Putamen (tissue), 1 donor: ENCODE data around the gene PRTN3.
"Not testable (repeated sequence)": the region's sequence is repeated elsewhere in the genome, so short reads cannot be mapped to it uniquely, and the experiment has no call there.

ENCODE experiments used
- DNase-seq: peaks from one replicate; pipeline ENCODE4 v3.0.0-alpha.2; 2016; ENCODE audit warnings: low spot score

PRTN3 gene

DNA sequence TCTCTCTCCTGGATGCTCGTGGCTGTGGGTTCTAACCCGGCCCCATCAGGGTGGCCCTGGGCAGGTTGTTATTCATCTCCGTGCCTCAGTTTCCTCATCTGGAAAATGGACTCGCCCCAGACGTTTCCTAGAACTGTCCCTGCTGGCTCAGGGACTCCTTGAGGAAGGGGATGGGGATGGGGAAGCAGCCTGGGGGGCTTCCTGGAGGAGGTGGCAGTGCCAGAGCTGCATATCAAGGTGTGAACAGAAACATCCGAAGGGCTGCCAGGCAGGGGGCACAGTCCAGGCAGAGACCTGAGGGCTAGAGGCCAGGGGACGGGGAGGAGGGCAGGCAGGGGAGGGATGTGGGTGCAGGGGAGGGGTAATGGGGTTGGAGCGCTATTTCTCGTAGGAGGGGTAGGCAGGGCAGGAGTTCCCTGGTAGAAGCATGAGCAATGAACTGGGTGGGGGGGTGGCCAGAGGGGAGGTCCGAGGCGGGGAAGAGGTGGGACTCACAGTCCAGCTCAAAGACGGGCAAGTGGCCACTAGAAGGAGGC is 7.7 kb downstream of the PRTN3 start:
- no peak for DNase-seq

DNA sequence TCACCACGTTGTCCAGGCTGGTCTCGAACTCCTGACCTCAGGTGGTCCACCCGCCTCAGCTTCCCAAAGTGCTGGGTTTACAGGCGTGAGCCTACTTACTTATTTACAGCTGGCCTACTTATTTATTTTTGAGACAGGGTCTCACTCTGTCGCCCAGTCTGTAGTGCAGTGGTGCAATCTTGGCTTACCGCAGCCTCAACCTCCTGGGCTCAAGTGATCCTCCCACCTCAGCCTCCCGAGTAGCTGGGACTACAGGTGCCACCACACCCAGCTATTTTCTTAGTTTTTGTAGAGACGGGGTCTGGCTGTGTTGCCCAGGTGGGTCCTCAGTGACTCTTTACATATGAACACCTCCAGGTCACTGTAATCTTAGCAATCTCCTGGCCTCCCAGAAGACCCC is 8.4 kb downstream of the PRTN3 start:
- DNase-seq, result not testable (repeated sequence)

DNA sequence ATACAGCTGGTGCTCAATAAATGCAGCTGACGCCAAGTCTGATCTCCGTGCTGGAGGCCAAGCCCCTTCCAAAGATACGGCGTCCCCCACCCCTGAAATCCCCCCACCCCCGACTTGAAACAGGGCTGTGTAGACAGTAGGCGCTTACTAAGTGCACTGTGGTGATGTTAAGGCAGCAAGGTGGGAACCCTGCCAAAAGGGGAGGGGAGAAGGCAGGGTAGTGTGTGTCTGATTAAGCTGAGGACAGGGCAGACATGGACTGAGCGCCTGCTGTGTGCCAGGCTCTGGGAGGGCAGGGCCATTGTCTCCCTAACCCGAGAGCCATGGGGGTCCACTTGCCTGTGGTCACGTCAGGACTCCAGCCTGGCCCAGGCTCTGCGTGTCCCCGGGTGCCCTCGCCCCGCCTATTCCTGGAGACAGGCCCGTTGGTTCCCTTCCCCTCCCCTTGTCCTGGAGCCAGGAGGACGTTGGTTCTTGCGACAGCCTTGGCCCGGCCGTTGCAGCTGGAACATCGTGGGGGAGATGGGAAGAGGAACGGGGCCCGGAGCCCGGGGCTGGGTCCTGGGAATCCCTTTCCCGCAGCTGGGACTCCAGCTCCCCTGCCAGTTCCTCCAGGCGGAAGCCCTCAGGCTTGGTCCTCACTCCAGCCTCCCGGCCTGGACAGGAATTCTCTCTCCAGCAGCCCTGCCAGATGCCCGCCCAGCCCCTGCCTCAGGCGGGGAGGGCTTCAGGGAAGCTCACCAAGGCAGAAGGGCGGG is 9.6 kb downstream of the PRTN3 start:
- no peak for DNase-seq

DNA sequence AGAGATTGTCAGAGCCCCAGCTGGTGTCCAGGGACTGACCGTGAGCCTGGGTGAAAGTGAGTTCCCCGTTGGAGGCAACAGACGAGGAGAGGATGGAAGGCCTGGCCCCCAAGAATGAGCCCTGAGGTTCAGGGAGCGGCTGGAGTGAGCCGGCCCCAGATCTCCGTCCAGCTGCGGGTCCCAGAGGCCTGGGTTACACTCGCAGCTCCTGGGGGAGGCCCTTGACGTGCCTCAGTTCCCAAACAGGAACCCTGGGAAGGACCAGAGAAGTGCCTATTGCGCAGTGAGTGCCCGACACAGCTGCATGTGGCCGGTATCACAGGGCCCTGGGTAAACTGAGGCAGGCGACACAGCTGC is 10.2 kb downstream of the PRTN3 start:
- DNase-seq, result no peak

DNA sequence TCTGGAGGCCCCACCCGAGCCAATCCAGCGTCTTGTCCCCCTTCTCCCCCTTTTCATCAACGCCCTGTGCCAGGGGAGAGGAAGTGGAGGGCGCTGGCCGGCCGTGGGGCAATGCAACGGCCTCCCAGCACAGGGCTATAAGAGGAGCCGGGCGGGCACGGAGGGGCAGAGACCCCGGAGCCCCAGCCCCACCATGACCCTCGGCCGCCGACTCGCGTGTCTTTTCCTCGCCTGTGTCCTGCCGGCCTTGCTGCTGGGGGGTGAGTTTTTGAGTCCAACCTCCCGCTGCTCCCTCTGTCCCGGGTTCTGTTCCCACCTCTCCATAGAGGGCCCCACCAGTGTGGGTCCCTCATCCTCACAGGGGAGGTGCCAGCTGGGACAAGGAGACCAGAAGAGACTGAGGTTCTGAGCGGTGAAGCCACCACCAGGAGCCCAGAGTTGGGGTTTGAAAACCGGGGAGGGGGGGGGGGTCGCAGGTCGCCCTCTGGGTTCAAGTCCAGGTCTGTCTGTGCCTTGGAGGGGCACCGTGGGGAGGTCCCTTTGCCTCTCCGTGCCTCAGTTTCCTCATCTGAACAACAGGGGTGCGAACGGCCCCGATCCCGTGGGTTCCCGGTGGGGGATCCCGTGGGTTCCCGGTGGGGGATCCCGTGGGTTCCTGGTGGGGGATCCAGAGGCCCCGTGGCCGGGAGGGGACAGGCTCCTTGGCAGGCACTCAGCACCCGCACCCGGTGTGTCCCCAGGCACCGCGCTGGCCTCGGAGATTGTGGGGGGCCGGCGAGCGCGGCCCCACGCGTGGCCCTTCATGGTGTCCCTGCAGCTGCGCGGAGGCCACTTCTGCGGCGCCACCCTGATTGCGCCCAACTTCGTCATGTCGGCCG is 11.6 kb downstream of the PRTN3 start, which contains the start of gene ELANE:
Gene ELANE, plus strand, starts transcription at position 168 of the 878 bp plus-strand sequence. Its CDS starts 26 bp downstream, at position 194.
- DNase-seq, result no peak

DNA sequence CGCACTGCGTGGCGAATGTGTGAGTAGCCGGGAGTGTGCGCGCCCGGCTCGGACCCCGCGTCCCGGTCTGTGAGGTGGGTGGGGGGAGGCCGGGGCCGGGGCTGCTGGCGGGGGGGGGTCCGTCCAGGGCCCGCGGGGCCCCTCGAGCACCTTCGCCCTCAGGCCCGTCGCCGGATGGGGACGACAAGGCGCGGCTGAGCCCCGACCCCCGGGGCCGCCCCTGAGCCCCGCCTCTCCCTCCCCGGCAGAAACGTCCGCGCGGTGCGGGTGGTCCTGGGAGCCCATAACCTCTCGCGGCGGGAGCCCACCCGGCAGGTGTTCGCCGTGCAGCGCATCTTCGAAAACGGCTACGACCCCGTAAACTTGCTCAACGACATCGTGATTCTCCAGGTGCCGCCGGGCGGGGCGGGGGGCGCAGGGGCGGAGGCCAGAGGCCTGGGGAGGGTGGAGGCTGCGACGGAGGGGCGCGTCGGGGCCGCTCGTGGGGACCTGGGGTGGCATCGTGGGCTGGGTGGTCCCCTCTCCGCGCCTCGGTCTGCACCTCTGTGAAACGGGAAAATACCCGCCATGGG is 12.3 kb downstream of the PRTN3 start:
- DNase-seq, result no peak

DNA sequence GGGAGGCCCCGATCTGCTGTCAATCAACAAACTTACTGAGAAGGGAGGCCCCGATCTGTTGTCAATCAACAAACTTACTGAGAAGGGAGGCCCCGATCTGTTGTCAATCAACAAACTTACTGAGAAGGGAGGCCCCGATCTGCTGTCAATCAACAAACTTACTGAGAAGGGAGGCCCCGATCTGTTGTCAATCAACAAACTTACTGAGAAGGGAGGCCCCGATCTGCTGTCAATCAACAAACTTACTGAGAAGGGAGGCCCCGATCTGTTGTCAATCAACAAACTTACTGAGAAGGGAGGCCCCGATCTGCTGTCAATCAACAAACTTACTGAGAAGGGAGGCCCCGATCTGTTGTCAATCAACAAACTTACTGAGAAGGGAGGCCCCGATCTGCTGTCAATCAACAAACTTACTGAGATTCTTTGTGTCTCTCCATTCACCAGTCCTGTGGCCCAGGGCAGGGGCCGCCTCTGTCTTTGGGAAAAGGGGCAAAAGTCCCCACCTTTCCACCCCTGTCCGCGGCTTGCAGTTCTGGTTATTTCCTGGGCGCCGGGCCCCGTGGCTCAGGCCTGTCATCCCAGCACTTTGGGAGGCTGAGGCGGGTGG is 12.9 kb downstream of the PRTN3 start:
- DNase-seq, result not testable (repeated sequence)

DNA sequence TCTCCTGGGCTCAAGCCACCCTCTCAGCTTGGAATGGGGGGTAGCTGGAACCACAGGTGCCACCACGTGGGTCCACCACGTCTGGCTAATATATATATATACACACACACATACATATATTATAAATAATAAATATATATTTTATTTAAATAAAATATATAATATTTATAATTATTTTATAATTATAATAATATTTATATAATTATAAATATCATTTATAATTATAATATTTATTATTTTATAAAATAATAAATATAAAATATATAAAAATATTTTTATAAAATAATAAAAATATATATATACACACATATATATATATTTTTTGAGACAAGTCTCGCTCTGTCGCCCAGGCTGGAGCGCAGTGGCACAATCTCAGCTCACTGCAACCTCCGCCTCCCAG is 13.8 kb downstream of the PRTN3 start:
- no peak for DNase-seq

DNA sequence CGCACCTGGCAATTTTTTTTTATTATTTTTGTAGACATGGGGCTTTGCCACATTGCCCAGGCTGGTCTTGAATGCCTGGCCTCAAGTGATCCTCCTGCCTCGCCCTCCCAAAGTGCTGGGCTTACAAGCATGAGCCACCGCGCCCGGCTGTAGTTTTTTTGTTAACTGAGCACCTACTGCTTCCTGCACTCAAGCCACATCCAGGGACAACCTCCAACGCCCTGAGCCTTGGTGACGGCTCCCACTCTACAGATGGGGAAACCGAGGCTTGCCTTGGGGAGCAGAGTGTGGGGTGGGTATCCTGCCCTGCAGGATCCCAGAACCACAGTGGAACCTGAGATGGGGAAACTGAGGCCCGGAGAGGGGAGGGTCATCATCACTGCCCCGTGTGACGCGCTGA is 14.3 kb downstream of the PRTN3 start:
- DNase-seq, result no peak

DNA sequence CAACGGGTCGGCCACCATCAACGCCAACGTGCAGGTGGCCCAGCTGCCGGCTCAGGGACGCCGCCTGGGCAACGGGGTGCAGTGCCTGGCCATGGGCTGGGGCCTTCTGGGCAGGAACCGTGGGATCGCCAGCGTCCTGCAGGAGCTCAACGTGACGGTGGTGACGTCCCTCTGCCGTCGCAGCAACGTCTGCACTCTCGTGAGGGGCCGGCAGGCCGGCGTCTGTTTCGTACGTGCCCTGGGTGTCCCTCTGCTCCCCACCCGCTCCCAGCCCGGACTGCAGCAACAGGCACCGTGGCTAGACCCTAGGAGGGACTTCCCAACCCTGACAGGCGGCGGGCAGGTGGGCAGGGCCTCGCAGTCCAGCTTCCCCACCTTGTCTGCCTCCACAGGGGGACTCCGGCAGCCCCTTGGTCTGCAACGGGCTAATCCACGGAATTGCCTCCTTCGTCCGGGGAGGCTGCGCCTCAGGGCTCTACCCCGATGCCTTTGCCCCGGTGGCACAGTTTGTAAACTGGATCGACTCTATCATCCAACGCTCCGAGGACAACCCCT is 14.8 kb downstream of the PRTN3 start:
- no peak for DNase-seq

DNA sequence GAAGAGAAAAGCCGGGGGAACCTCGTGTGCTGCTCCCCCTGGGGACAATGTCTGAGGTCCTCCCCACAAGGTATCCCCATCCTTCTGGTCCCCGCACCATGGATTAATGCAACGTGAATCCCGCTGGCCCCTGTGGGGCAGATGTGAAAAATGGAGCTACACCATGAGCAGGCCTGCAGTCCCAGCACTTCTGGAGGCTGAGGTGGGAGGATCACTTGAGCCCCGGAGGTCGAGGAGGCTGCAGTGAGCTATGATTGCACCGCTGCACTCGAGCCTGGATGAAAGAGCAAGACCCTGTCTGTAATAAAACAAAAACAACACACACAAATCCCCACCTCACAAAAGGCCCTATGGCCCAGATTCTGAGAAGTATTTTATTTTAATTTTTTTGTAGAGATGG is 17.5 kb downstream of the PRTN3 start:
- no peak for DNase-seq

DNA sequence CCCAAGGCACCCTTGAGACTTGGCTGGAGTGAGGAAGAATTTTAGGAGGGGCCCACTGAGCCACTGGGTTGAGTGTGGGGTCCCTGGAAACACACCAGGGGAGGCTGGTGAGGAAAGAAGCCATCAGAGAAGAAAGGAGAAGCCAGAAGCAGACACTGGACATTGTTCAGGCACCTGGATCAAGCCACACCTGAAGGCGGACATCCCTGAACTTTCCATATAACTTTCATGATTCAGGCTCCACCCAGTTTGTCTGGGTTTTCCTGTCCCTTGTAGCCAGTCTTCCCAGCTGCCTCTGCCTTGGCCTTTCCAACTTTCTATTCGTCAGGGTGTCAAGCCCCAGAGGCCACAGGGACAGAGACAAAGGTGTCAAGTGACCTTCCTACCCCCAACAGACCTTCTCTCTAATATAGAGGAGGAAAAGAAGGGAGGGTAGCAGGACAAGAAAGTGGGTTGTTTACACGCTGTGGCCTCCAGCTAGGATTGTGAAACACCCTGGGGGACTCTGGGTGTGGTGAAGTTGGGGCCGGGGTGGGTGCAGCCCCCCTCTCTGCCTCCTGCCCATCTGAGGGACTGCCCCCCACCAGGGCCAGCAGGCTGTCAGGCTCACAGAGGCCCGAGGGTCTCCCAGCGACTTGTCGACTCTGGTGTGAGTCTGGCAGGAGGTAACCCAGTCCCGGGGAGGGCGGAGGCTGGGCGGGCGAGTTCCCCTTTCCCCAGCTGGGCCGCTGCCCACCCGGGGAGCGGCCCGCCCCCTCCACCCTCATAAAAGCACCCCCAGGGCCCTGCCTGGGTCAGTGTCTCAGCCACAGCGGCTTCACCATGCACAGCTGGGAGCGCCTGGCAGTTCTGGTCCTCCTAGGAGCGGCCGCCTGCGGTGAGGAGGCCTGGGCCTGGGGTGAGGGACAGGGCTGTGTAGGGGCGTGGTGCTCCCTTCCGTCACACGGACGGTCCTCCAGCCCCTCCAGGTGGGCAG is 18.4 kb downstream of the PRTN3 start, which contains the start of gene CFD:
Gene CFD, plus strand, starts transcription at position 797 of the 976 bp plus-strand sequence. Its CDS starts 26 bp downstream, at position 823.
- no peak for DNase-seq

DNA sequence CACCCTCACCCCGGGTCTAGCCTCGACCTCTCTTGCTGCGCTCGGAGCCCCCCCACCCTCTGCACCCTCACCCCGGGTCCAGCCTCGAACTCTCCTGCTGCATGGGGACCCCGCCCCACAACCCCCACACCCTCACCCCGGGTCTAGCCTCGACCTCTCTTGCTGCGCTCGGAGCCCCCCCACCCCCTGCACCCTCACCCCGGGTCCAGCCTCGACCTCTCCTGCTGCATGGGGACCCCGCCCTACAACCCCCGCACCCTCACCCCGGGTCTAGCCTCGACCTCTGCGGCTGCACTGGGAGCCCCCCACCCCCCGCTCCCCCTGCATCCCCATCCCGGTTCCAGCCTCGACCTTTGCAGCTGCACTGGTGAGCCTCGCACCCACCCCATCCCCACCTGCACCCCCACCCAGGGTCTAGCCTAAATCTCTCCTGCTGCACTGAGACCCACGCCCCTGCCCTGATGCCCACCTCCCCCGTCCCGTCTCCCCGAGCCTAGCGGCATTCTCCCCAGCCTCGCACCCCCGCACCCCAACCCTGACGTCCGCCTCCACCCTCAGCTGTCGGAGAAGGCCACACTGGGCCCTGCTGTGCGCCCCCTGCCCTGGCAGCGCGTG is 20.4 kb downstream of the PRTN3 start:
- DNase-seq, result no peak

DNA sequence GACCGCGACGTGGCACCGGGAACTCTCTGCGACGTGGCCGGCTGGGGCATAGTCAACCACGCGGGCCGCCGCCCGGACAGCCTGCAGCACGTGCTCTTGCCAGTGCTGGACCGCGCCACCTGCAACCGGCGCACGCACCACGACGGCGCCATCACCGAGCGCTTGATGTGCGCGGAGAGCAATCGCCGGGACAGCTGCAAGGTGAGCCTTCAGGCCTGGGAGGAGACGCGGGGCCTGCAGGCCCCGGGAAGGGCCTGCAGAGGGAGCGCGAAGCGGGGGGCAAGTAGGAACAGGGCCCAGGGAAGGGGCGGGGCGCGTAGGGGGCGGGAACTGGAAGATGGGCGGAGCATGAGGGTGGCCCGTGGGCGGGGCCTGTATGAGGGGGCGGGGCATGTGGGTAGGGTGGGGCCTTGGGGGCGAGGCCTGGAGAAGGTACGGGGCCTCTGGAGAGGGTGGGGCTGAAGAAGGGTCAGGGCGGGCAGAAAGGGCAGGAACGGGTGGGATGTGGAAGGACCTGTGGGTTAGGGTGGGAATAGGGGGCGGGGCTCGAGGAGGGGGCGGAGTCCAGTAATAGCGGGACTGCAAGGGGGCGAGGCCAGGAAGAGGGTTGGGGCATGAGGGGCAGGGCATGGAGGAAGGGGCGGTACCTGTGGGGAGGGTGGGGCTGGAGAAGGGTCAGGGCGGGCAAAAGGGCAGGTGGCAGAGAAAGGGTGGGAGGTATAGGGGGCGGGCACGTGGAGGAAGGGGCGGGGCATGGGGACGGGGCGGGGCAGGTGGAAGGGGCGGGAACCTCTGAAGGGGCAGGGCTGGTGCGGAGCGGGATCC is 21.2 kb downstream of the PRTN3 start:
- no peak for DNase-seq

DNA sequence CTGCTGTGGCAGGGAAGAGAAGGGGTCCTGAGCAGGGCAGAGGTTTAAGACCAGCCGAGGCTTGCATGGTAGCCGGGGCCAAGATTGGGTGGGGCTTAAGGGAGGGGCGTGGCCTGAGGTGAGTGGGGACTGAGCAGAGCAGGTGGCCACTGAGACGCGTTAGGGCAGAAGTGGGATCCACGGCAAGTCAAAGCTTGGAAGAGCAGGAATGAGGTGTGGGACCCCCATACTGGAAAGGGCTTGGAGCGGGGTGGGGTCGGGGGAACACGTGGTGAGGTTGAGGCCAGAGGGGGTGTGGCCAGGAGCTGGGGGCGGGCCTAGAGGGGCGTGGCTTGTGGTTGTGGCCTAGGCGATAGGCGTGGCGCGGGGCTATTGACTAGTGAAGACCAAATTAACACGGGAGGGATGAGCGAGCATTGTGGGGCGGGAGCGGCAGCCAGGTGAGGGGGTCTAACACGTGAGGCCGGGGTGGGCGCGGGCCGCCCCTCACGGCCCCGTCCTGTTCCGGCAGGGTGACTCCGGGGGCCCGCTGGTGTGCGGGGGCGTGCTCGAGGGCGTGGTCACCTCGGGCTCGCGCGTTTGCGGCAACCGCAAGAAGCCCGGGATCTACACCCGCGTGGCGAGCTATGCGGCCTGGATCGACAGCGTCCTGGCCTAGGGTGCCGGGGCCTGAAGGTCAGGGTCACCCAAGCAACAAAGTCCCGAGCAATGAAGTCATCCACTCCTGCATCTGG is 21.9 kb downstream of the PRTN3 start:
- DNase-seq, result no peak

DNA sequence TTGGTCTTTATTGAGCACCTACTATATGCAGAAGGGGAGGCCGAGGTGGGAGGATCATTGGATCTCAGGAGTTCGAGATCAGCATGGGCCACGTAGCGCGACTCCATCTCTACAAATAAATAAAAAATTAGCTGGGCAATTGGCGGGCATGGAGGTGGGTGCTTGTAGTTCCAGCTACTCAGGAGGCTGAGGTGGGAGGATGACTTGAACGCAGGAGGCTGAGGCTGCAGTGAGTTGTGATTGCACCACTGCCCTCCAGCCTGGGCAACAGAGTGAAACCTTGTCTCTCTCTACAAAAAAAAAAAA is 22.5 kb downstream of the PRTN3 start:
- DNase-seq, result no peak

DNA sequence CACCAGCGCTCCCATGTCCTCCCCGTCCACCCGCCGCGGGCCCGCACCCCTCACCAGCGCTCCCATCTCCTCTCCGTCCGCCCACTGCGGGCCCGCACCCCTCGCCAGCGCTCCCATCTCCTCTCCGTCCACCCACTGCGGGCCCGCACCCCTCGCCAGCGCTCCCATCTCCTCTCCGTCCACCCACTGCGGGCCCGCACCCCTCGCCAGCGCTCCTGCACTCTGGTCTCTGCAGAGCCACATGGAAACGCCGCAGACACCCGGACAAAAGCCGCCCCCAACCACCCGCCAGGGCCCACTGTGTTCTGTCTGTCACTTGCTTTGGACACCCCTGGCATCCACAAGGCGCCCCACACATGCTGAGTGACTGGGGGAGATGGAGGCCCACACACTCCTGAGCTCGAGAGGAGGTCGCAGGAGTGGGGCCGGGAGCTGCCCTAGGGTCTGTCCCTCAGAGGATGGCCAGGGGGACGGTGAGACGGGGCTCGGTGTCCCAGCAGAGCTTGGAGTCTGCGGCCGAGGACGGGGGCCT is 26.0 kb downstream of the PRTN3 start:
- no peak for DNase-seq

DNA sequence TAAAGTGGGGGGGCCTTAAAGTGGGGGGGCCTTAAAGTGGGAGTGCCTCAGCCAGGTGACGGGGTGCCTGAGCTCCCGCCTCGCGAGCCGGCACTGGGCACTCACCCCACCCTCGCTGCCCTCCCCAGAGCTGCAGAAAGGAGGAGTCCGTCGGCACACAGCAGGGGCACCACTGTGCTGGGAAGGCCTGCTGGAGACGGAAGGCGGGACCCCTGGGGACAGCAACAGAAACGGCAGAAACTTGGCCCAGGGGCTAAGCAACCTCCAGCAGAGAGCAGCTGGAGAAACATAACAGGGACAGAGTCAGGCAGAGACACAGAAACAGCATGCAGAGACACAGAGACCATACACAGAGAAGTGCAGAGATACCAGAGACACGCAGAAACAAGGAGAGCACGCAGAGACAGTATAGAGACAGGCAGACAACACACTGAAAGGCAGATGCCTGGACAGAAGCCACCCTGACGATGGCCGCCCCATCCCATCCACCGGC is 26.5 kb downstream of the PRTN3 start:
- no peak for DNase-seq
